HG03439 (cell line): ENCODE measurements around the gene RFC3.

Experiments
- ATAC-seq: cut with Tn5 transposase; IDR thresholded peaks from one replicate; pipeline ENCODE4 v1.9.1; 2021; ENCODE audit warnings: mild to moderate bottlenecking, moderate library complexity; ENCODE audit not compliant: unreplicated experiment

RFC3 gene

DNA sequence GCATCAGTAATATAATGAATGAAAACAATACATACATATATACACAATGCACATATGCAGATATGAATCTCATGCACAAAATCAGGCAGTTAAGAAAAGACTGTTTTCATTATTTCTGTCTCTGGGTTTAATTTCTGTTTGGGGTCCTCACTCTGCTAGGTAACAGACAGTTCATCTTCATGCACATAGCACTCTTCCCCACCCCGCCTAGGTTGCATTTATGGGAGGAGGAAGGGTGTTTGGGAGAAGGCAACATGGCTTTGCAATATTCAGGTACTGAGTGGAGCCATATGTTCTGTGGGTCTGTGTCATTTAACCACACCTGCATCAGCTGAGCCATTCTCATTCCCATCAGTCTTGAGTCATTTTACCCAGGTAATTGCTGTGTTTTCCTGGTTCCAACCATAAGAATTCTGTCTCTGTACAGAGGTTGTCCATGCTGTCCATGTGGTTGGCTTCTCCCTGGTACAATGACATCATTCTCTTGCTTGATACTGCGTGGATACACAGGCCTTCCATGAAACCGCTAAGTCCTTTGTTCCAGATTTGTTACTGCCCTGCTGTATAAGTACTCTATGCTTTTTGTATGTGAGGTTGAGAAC lies 45.3 kb downstream of the RFC3 start:
- ATAC-seq, result no peak

- ATAC-seq, result no peak
Observed at GRCh38 chr13:33865945-33866344, 48.0 kb downstream of the RFC3 start.

DNA sequence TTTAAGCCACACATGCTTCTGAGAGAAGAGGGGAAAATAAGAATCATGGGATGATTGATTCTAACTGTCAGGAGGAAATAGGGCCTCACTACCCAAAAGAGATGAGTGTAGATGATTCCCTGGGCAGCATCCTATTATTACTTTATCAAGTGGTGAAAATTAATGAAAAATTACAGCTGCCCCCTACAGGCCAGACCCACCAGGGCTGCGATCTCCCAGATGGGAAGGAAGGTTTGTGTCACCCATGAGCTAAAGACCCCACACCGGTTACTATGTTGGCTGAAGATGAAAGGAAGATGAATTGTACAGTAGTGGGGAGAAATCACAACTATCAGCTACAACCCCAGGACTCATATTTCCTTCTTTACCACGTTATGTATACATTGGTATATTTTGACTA lies 49.5 kb downstream of the RFC3 start:
- ATAC-seq, result no peak

- no peak for ATAC-seq
Observed at GRCh38 chr13:33868343-33868994, 50.5 kb downstream of the RFC3 start.

GRCh38 chr13:33869005-33869404 lies 51.1 kb downstream of the RFC3 start:
- ATAC-seq, result no peak

DNA sequence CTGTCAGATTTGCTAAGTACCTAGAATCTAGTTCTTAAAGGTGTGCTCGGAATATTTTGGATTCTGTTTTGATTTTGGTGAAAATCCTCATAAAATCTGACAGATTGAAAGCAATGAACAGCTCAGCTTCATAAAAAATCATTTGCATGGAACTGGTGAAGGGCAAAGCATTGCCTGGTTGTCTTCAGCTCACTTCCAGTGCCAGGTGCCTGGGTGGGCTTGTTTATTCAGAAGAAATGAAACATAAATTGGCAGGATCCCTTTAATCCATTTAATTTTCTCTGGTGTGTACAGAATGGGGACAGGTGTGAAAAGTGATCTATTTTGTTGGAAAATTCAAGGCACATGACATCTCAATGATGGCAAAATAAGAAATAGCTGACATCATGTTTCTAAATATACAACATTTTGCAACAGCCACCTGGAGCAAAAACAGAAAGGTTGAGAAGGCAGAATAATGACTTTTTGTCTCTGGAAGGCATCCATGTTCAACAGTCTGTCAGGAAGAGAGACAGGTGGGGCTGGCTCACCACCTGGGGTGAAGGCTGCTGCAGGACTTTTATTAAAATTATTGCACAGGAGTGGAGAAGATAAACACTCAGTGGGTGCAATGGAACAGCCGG lies 52.2 kb downstream of the RFC3 start:
- no peak for ATAC-seq

- no peak for ATAC-seq
Observed at GRCh38 chr13:33871207-33872004, 53.5 kb downstream of the RFC3 start.

GRCh38 chr13:33872005-33872351 lies 54.0 kb downstream of the RFC3 start:
- no peak for ATAC-seq

GRCh38 chr13:33873251-33873908 lies 55.4 kb downstream of the RFC3 start:
- no peak for ATAC-seq

- ATAC-seq, result no peak
Observed at GRCh38 chr13:33874871-33875270, 56.9 kb downstream of the RFC3 start.

DNA sequence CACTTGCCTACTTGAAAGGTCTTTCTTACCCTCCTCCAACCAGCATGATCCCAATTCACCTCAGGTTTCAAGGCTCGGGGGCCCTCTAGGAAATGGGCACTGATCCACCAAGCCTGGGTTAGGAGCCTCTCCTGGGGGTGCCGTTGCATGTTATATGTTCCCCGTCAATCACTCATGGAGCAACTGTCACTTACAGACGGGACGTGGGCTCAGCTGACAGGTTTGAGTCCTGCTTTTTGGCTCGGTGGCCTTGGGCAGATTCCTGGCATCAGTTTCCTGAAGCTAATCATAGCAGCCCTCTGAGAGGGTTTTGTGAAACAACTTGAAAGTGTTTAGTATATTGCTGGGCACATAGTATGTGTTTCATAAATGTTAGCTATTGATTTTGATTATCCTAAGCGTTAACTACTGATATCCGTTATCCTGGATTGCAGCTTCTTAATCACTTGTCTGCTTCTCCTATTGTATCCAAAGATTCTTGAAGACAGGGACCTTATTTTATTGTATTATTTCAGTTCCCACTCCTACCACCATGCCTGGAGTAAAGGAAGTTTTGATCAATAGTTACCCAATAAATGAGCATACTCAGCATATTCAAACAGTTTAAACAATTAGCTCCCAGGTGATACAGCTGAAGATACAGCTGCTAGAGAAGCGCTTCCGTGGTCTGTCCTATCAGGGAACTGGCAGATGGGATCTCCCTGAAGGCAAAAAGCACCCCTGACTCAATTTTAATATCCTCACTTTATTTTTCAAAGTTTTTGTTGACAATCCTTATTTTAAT lies 57.9 kb downstream of the RFC3 start:
- ATAC-seq, result no peak

DNA sequence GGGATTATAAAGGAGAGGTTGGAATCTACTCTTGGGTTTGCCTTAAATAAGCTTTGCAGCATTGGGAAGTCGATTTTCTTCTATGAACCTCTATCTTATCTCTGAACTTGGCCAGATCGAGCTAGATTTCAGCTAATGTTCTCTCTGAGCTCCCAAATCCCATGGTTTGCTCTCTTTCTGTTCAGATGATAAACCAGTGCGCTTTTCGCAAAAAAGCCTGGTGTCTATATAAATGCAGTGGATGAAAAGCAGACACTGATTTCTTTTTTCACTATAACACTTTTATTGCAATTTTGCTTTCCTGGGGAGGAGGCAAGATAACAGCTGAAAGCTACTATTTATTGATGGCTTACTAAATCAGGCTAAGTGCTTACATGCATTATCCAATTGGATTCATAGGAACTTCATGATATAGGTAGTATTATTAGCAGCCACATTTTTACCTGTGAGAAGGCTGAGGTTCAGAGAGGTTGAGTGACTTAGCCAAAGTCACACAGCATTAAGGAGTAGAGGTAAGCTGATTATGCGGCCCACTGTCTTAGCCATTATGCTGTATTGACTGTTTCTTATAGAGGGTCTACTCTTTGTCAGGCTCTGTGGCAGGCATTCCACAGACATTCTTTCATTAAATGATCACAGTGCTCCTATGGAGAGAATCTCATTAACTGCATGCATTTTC lies 58.9 kb downstream of the RFC3 start:
- no peak for ATAC-seq

DNA sequence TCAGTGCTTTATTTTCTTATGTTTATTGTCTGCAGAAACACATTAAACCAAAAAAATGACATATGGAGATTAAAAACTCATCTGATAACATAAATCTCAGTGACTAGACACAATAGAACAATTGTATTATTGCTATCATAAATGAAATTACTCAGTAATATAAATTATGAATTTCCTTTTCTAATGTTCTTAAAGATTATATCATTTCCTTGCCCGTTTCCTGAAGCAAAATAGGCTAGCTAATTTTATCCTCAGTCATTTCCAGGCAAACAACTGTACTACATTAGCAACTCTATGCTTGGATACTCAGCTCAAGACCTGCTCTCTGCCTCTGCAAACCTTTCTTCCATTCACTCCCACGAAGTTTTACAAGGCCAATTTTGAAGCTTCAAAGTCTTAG lies 61.2 kb downstream of the RFC3 start:
- no peak for ATAC-seq

DNA sequence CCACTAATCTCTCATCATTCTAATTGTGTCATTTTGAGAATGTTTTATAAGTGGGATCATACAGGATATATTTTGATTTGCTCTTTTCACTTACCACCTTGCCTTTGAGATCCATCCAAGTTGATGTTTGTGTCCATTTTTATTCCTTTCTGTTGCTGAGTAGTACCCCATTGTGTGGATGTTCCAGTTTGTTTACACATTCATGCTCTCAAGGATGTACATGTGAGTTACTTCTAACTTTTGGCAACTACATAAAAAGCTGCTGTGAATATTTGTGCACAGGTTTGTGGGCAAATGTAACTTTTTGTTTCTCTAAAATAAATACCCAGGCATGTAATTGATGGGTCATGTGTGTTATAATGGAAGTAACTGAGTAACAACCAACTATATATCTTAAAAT lies 64.9 kb downstream of the RFC3 start:
- ATAC-seq, result no peak

GRCh38 chr13:33884531-33885220 lies 66.7 kb downstream of the RFC3 start:
- ATAC-seq, result no peak
